ENCODE data around the gene OPN3. TPM values are rescaled to one million over a fixed set of nuclear protein-coding genes. Genes with fewer than 3 reads are reported as not detected.
A peak's percentile ranks its signal among the peaks of the same experiment; 100 is the strongest.

Gene OPN3
- total RNA-seq, 1 donor from 2014 or later: 19.9 TPM

GRCh38 chr1:241638099-241638682, 2.0 kb downstream of the OPN3 start:
- H3K4me3 Mint-ChIP-seq (ENCODE audit: low read depth): peak overlapping the region; percentile 87
- H3K27me3 Mint-ChIP-seq: no peaks in the 10 kb centered on the region
- peaks cover 20% of the 10 kb centered on the region for H3K4me1 Mint-ChIP-seq (ENCODE audit: low read depth)

GRCh38 chr1:241637604-241638003, 2.6 kb downstream of the OPN3 start:
- DNase-seq (ENCODE audit: low spot score, unreplicated experiment): no peak
- no peaks in the 10 kb centered on the region for H3K27me3 Mint-ChIP-seq
- peaks cover 16% of the 10 kb centered on the region for H3K9me3 Mint-ChIP-seq (ENCODE audit: low read depth)
- H3K4me3 Mint-ChIP-seq (ENCODE audit: low read depth): peak overlapping the region; percentile 87
- peaks cover 20% of the 10 kb centered on the region for H3K36me3 Mint-ChIP-seq (ENCODE audit: insufficient read depth)
- H3K27ac Mint-ChIP-seq: no peak overlapping the region
- no peak for TF ChIP-seq CTCF (IDR thresholded peaks at IDR 0.05; ENCODE audit: unreplicated experiment)
- H3K4me1 Mint-ChIP-seq (ENCODE audit: low read depth): peaks cover 20% of the 10 kb centered on the region

More at GRCh38 chr1:241638099-241638682, 2.0 kb downstream of the OPN3 start:
- no peak for DNase-seq (ENCODE audit: low spot score, unreplicated experiment)
- peaks cover 16% of the 10 kb centered on the region for H3K9me3 Mint-ChIP-seq (ENCODE audit: low read depth)
- H3K36me3 Mint-ChIP-seq (ENCODE audit: insufficient read depth): peaks cover 20% of the 10 kb centered on the region
- H3K27ac Mint-ChIP-seq: peak overlapping the region; percentile 86
- TF ChIP-seq CTCF (IDR thresholded peaks at IDR 0.05; ENCODE audit: unreplicated experiment): no peak

- peaks cover 11% of the 10 kb centered on the region for H3K9me3 Mint-ChIP-seq (ENCODE audit: low read depth)
- peak overlapping the region; percentile 44 for H3K4me3 Mint-ChIP-seq (ENCODE audit: low read depth)
- no peak for DNase-seq (ENCODE audit: low spot score, unreplicated experiment)
- TF ChIP-seq CTCF (IDR thresholded peaks at IDR 0.05; ENCODE audit: unreplicated experiment): no peak
- peaks cover 21% of the 10 kb centered on the region for H3K36me3 Mint-ChIP-seq (ENCODE audit: insufficient read depth)
- H3K4me1 Mint-ChIP-seq (ENCODE audit: low read depth): peaks cover 21% of the 10 kb centered on the region
- H3K27ac Mint-ChIP-seq: no peak overlapping the region
- no peaks in the 10 kb centered on the region for H3K27me3 Mint-ChIP-seq
Measured at GRCh38 chr1:241637046-241637590, 3.1 kb downstream of the OPN3 start.

- no peak for TF ChIP-seq CTCF (IDR thresholded peaks at IDR 0.05; ENCODE audit: unreplicated experiment)
- Mint-ChIP-seq H3K4me3 (ENCODE audit: low read depth) (no peak overlapping the region), H3K36me3 (ENCODE audit: insufficient read depth) (peaks cover 22% of the 10 kb centered on the region), H3K4me1 (ENCODE audit: low read depth) (peaks cover 25% of the 10 kb centered on the region), H3K27me3 (no peaks in the 10 kb centered on the region), H3K9me3 (ENCODE audit: low read depth) (peaks cover 7% of the 10 kb centered on the region), H3K27ac (no peak overlapping the region)
- DNase-seq (ENCODE audit: low spot score, unreplicated experiment): no peak
Measured at GRCh38 chr1:241636291-241636690, 3.9 kb downstream of the OPN3 start.

- no peak overlapping the region for H3K27ac Mint-ChIP-seq
- no peak for TF ChIP-seq CTCF (IDR thresholded peaks at IDR 0.05; ENCODE audit: unreplicated experiment)
- peaks cover 26% of the 10 kb centered on the region for H3K4me1 Mint-ChIP-seq (ENCODE audit: low read depth)
- peaks cover 7% of the 10 kb centered on the region for H3K9me3 Mint-ChIP-seq (ENCODE audit: low read depth)
- DNase-seq (ENCODE audit: low spot score, unreplicated experiment): no peak
- no peak overlapping the region for H3K4me3 Mint-ChIP-seq (ENCODE audit: low read depth)
- peaks cover 22% of the 10 kb centered on the region for H3K36me3 Mint-ChIP-seq (ENCODE audit: insufficient read depth)
- H3K27me3 Mint-ChIP-seq: no peaks in the 10 kb centered on the region
Measured at GRCh38 chr1:241635556-241636152, 4.5 kb downstream of the OPN3 start.

Data from progenitor cell of endocrine pancreas (in vitro differentiated cells).